Astrocyte (in vitro differentiated cells and primary cell): Measurements from ENCODE around the gene INSYN1. TPM values are rescaled to one million over a fixed set of nuclear protein-coding genes. Genes with fewer than 3 reads are reported as not detected.

ENCODE experiments used
- DNase-seq: peaks from one replicate; pipeline ENCODE4 v3.0.0-alpha.2; 2010; ENCODE audit warnings: low read depth
- FAIRE-seq: peaks from 2 replicates; lab custom pipeline; 2011; peaks lifted over from hg19 to GRCh38; lab: Jason Lieb, UNC
- H2AFZ ChIP-seq: 2 replicates; pipeline ENCODE4 v1.6.0; 2012; ENCODE audit warnings: low read depth, low read length, inconsistent platforms
- H3K27ac ChIP-seq: 2 replicates; pipeline ENCODE4 v1.5.1; 2011; ENCODE audit warnings: low read depth, low read length, inconsistent platforms
- H3K27me3 ChIP-seq: 2 replicates; pipeline ENCODE4 v1.6.0; 2011; ENCODE audit warnings: low read length, inconsistent platforms; ENCODE audit not compliant: insufficient read depth
- H3K36me3 ChIP-seq: 2 replicates; pipeline ENCODE4 v1.5.1; 2011; ENCODE audit warnings: low read length, inconsistent platforms; ENCODE audit not compliant: insufficient read depth
- H3K4me1 ChIP-seq: 2 replicates; pipeline ENCODE4 v1.5.1; 2011; ENCODE audit warnings: low read length, inconsistent platforms; ENCODE audit not compliant: insufficient read depth
- H3K4me2 ChIP-seq: 2 replicates; pipeline ENCODE4 v1.6.0; 2012; ENCODE audit warnings: low read length, inconsistent platforms
- H3K4me3 ChIP-seq: 2 replicates; pipeline ENCODE4 v1.5.1; 2011; ENCODE audit warnings: low read depth, mild to moderate bottlenecking, low read length, inconsistent platforms; ENCODE audit not compliant: insufficient read depth
- H3K79me2 ChIP-seq: 2 replicates; pipeline ENCODE4 v1.6.0; 2012; ENCODE audit warnings: mild to moderate bottlenecking, low read length, inconsistent platforms; ENCODE audit not compliant: insufficient read depth
- H3K9ac ChIP-seq: 2 replicates; pipeline ENCODE4 v1.6.0; 2012; ENCODE audit warnings: mild to moderate bottlenecking, low read length, inconsistent platforms
- H3K9me3 ChIP-seq: 2 replicates; pipeline ENCODE4 v1.5.1; 2012; ENCODE audit warnings: low read depth, mild to moderate bottlenecking, low read length, inconsistent platforms; ENCODE audit not compliant: insufficient read depth
- H4K20me1 ChIP-seq: 2 replicates; pipeline ENCODE4 v1.6.0; 2012; ENCODE audit warnings: low read length, inconsistent platforms; ENCODE audit not compliant: insufficient read depth
- H3K27ac Mint-ChIP-seq: one replicate; pipeline ENCODE4 v1.8.0; 2021; ENCODE audit warnings: mild to moderate bottlenecking, mixed read lengths; ENCODE audit not compliant: unreplicated experiment
- H3K27me3 Mint-ChIP-seq: one replicate; pipeline ENCODE4 v1.8.0; 2021; ENCODE audit warnings: low read depth, mixed read lengths; ENCODE audit not compliant: unreplicated experiment
- H3K36me3 Mint-ChIP-seq: one replicate; pipeline ENCODE4 v1.8.0; 2021; ENCODE audit warnings: low read depth, mixed read lengths; ENCODE audit not compliant: unreplicated experiment
- H3K4me1 Mint-ChIP-seq: one replicate; pipeline ENCODE4 v1.8.0; 2021; ENCODE audit warnings: low read depth, mixed read lengths; ENCODE audit not compliant: unreplicated experiment
- H3K4me3 Mint-ChIP-seq: one replicate; pipeline ENCODE4 v1.8.0; 2021; ENCODE audit warnings: mild to moderate bottlenecking, moderate library complexity, mixed read lengths; ENCODE audit not compliant: unreplicated experiment
- H3K9me3 Mint-ChIP-seq: one replicate; pipeline ENCODE4 v1.8.0; 2021; ENCODE audit warnings: mild to moderate bottlenecking, mixed read lengths; ENCODE audit not compliant: unreplicated experiment
- EZH2 ChIP-seq: IDR thresholded peaks from 2 replicates; pipeline ENCODE4 v1.6.1; 2012; ENCODE audit warnings: mild to moderate bottlenecking, low read length, inconsistent platforms; ENCODE audit not compliant: insufficient read depth
- total RNA-seq: library from RNA; stranded (reverse); gene quantifications from 2 replicates; pipeline ENCODE4 v1.2.1, GENCODE V29; 2021
- TF ChIP-seq, protein P1 (sequence below): IDR thresholded peaks from 2 replicates; pipeline ENCODE4 v1.5.1; 2011; ENCODE audit warnings: low read depth, mild to moderate bottlenecking, inconsistent platforms, low read length, moderate library complexity; ENCODE audit not compliant: insufficient read depth

The INSYN1 gene
- total RNA-seq, 1 donor from 2014 or later, result 5.2 TPM

DNA sequence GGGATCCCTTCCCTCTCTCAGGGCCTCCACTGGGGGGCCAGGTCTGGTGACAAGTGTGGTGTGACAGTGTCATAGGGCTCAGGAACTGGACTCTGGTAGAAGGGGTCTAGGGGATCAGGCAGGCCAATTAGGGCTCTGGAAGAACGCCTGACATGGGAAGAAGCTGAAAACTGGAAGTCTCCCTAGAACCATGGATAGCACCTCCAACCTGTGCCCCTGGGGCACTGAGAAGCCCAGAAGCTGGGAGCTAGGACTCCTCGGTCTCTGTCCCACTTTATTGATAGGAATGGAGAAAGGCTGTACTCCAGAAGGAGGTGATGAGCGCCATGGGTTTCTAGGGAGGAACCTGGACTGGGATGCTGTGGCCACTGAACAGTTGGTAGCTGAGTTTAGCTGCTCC is 30.7 kb downstream of the INSYN1 start:
- Mint-ChIP-seq H3K27ac (no peak overlapping the region), H3K4me3 (no peak overlapping the region), H3K27me3 (peaks cover 38% of the 10 kb centered on the region), H3K36me3 (peaks cover 2% of the 10 kb centered on the region), H3K9me3 (no peaks in the 10 kb centered on the region), H3K4me1 (peaks cover 12% of the 10 kb centered on the region)
- Histone ChIP-seq H3K36me3 (no peaks in the 10 kb centered on the region), H4K20me1 (no peaks in the 10 kb centered on the region), H3K9me3 (no peaks in the 10 kb centered on the region), H3K27me3 (peaks cover 2% of the 10 kb centered on the region), H3K79me2 (no peaks in the 10 kb centered on the region), H3K4me2 (no peak overlapping the region), H3K4me3 (no peak overlapping the region), H3K27ac (no peak overlapping the region), H3K4me1 (no peaks in the 10 kb centered on the region), H3K9ac (no peak overlapping the region), H2AFZ (no peak overlapping the region)
- DNase-seq (no peak), FAIRE-seq (no peak)
- TF ChIP-seq EZH2, result no peak
- TF ChIP-seq, protein P1, sequence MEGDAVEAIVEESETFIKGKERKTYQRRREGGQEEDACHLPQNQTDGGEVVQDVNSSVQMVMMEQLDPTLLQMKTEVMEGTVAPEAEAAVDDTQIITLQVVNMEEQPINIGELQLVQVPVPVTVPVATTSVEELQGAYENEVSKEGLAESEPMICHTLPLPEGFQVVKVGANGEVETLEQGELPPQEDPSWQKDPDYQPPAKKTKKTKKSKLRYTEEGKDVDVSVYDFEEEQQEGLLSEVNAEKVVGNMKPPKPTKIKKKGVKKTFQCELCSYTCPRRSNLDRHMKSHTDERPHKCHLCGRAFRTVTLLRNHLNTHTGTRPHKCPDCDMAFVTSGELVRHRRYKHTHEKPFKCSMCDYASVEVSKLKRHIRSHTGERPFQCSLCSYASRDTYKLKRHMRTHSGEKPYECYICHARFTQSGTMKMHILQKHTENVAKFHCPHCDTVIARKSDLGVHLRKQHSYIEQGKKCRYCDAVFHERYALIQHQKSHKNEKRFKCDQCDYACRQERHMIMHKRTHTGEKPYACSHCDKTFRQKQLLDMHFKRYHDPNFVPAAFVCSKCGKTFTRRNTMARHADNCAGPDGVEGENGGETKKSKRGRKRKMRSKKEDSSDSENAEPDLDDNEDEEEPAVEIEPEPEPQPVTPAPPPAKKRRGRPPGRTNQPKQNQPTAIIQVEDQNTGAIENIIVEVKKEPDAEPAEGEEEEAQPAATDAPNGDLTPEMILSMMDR, result no peak

DNA sequence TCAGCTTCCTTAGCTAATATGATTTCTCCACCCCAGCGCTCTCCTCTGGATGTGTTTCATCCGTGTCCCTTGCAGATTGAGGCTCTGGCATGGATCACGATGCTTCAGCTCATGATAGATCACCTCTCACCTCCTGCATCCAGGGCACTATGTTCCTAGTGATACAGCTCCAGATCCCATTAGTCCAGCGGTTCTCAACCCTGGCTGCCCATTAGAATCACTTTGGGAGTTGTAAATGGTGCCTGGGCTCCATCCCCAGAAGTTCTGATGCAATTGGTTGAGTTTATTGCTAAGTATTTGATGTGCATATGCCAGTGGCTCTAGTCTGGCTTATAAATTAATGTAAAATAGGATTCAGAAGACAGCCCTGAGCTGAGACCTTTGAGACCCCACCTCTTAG is 34.5 kb downstream of the INSYN1 start:
- H2AFZ ChIP-seq, result no peak overlapping the region
- Mint-ChIP-seq H3K27ac (no peak overlapping the region), H3K27me3 (peaks cover 23% of the 10 kb centered on the region), H3K4me1 (no peaks in the 10 kb centered on the region), H3K36me3 (peaks cover 4% of the 10 kb centered on the region), H3K4me3 (no peak overlapping the region), H3K9me3 (no peaks in the 10 kb centered on the region)
- TF ChIP-seq, protein P1, result no peak
- no peak for TF ChIP-seq EZH2
- H3K79me2 ChIP-seq, result no peaks in the 10 kb centered on the region
- FAIRE-seq (no peak), DNase-seq (no peak)
- peaks cover 8% of the 10 kb centered on the region for H4K20me1 ChIP-seq
- no peak overlapping the region for H3K9ac ChIP-seq
- H3K4me2 ChIP-seq, result no peak overlapping the region
- H3K27ac ChIP-seq, result no peak overlapping the region
- no peaks in the 10 kb centered on the region for H3K4me1 ChIP-seq
- H3K9me3 ChIP-seq, result no peaks in the 10 kb centered on the region
- no peaks in the 10 kb centered on the region for H3K36me3 ChIP-seq
- H3K4me3 ChIP-seq, result no peak overlapping the region
- peaks cover 2% of the 10 kb centered on the region for H3K27me3 ChIP-seq

DNA sequence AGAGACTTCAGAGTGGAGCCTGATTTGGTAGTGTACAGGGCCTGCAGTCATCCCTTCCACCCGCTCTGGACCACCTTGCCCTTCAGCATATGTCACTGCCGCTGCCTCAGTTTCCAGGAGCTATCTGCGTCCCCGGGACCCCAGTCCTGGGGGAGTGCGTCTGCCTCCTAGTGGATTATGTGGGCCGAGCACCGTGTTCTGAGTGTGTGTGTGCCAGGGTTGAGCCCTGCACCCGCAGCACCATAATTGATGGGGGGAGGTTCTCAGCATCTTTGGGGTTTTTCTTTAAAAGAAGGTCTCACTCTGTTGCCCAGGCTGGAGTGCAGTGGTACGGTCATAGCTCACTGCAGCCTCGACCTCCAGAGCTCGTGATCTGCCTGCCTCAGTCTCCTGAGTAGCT is 35.3 kb downstream of the INSYN1 start:
- no peak overlapping the region for H2AFZ ChIP-seq
- H3K9me3 Mint-ChIP-seq, result no peaks in the 10 kb centered on the region
- H3K4me1 Mint-ChIP-seq, result no peaks in the 10 kb centered on the region
- H3K9ac ChIP-seq, result no peak overlapping the region
- no peaks in the 10 kb centered on the region for H3K4me1 ChIP-seq
- no peak overlapping the region for H3K4me2 ChIP-seq
- peaks cover 6% of the 10 kb centered on the region for H3K36me3 ChIP-seq
- TF ChIP-seq EZH2, result no peak
- TF ChIP-seq, protein P1, result no peak
- H4K20me1 ChIP-seq, result peaks cover 13% of the 10 kb centered on the region
- no peaks in the 10 kb centered on the region for H3K9me3 ChIP-seq
- DNase-seq, result no peak
- H3K27me3 Mint-ChIP-seq, result peaks cover 21% of the 10 kb centered on the region
- peaks cover 2% of the 10 kb centered on the region for H3K27me3 ChIP-seq
- H3K4me3 Mint-ChIP-seq, result no peak overlapping the region
- H3K27ac ChIP-seq, result no peak overlapping the region
- peaks cover 10% of the 10 kb centered on the region for H3K36me3 Mint-ChIP-seq
- H3K27ac Mint-ChIP-seq, result no peak overlapping the region
- no peak for FAIRE-seq
- H3K4me3 ChIP-seq, result no peak overlapping the region
- H3K79me2 ChIP-seq, result no peaks in the 10 kb centered on the region
